Measurements from ENCODE around the gene KCNAB1. TPM values are rescaled to one million over a fixed set of nuclear protein-coding genes. Genes with fewer than 3 reads are reported as not detected.
A peak's percentile ranks its signal among the peaks of the same experiment; 100 is the strongest.

The KCNAB1 gene
- total RNA-seq, 3 donors from 2014 or later, result 3.9 to 8.3 (median 5.4) TPM

DNA sequence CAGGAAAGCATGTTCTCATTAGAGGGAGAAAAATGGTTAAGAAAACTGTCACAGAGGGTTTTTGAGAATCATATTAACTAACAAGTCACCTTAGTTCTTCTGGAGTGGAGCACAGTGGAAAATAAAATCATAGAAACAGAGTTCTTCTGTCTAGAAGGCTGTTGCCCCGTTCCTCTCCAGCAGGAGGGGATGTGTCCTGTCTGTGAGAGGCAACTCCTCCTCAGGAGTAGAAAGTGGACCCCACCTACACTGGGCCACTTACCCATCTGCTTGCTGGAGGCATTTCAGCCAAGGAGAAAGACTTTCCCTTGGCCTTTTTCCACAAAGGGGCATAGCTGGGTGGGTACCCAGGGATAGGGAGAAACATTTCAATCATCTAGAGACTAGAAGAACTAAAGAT lies 327.9 kb downstream of the KCNAB1 start:
- Histone ChIP-seq H3K27ac (no peak overlapping the region), H3K4me3 (no peak overlapping the region), H3K9me3 (no peaks in the 10 kb centered on the region), H3K4me1 (no peaks in the 10 kb centered on the region), H3K27me3 (no peaks in the 10 kb centered on the region), H3K36me3 (no peaks in the 10 kb centered on the region)
- TF ChIP-seq, protein P1, sequence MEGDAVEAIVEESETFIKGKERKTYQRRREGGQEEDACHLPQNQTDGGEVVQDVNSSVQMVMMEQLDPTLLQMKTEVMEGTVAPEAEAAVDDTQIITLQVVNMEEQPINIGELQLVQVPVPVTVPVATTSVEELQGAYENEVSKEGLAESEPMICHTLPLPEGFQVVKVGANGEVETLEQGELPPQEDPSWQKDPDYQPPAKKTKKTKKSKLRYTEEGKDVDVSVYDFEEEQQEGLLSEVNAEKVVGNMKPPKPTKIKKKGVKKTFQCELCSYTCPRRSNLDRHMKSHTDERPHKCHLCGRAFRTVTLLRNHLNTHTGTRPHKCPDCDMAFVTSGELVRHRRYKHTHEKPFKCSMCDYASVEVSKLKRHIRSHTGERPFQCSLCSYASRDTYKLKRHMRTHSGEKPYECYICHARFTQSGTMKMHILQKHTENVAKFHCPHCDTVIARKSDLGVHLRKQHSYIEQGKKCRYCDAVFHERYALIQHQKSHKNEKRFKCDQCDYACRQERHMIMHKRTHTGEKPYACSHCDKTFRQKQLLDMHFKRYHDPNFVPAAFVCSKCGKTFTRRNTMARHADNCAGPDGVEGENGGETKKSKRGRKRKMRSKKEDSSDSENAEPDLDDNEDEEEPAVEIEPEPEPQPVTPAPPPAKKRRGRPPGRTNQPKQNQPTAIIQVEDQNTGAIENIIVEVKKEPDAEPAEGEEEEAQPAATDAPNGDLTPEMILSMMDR (IDR thresholded peaks at IDR 0.05), result no peak
- TF ChIP-seq POLR2AphosphoS5 (IDR thresholded peaks at IDR 0.05) (no peak), POLR2A (IDR thresholded peaks at IDR 0.05) (no peak)
- DNase-seq (ENCODE audit: low spot score in 2 of 2), result no peak
- intact Hi-C loops (cut with DNase I; ENCODE audit: low total_unique reads), result no loop called here

DNA sequence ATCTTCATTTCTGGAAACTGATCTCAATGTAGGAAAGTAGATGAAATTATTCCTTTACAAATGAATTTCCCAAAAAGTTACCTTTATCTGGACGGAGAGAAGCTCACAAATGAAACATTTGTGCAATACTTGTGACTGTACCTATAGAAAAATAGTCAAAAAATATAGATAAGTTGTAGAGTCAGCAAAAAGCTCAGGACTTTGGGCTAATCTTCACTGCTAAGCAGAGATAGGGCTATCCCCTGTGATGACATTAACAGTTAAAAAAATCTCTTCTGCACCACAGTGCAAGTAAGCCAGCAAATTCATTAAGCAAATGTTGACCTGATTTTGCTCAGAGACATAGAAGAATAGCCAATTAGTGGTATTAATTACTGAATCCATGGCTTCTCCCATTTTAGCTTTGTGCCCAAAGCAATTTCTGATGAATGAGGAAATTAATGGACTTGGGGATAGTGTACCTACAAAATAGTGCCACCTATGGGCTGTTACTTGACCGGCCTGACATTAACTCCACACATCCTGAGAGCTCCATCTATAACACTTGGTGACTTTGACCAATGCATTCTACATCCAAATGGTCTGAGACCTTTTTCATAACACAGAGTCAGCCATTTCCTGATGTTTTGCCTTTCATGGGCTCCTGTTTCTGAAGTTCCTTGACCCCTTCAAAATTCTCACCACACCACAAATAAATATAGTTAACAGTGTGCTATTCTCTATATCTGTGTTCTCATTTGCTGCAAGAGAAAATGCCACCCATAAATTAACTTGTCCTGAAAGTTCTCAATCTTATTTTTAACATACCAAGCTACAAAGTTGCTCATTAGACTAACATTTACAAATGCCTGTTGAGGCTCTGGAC lies 329.6 kb downstream of the KCNAB1 start:
- Histone ChIP-seq H3K27ac (no peak overlapping the region), H3K36me3 (no peaks in the 10 kb centered on the region), H3K4me3 (no peak overlapping the region), H3K9me3 (no peaks in the 10 kb centered on the region), H3K4me1 (no peaks in the 10 kb centered on the region), H3K27me3 (no peaks in the 10 kb centered on the region)
- intact Hi-C loops (cut with DNase I; ENCODE audit: low total_unique reads), result no loop called here
- TF ChIP-seq, protein P1 (IDR thresholded peaks at IDR 0.05), result peak in 2 of 3 donors; percentile 27 to 33
- no peak for TF ChIP-seq POLR2AphosphoS5 (IDR thresholded peaks at IDR 0.05)
- DNase-seq (ENCODE audit: low spot score in 2 of 2), result no peak

DNA sequence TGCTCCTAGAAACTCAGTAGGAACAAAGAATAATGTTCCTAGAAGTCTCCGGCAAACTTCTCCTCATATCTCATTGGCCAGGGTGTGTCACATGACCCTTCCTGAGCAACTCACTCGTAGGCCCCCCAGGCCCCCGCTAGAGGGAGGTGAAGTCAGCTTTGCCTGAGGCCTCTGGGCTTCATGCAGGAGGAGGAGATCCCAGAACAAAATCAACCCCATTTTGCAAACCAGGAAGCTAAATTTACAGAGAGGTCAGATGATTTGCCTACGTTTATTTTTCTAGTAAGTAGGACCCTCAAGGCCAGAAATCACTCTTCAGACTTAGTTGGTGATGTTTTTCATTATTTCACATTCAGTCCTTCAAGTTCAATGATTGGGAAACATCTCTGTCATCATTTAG lies 335.5 kb downstream of the KCNAB1 start:
- H3K4me3 ChIP-seq, result no peak overlapping the region
- intact Hi-C loops (cut with DNase I; ENCODE audit: low total_unique reads), result no loop called here
- H3K27me3 ChIP-seq, result no peaks in the 10 kb centered on the region
- H3K9me3 ChIP-seq, result no peaks in the 10 kb centered on the region
- no peaks in the 10 kb centered on the region for H3K36me3 ChIP-seq
- H3K27ac ChIP-seq, result peak overlapping the region; percentile 32 to 74
- H3K4me1 ChIP-seq, result no peaks in the 10 kb centered on the region
- TF ChIP-seq, protein P1 (IDR thresholded peaks at IDR 0.05), result no peak
- no peak for TF ChIP-seq POLR2A (IDR thresholded peaks at IDR 0.05)
- TF ChIP-seq POLR2AphosphoS5 (IDR thresholded peaks at IDR 0.05), result no peak
- DNase-seq (ENCODE audit: low spot score in 2 of 2), result no peak

DNA sequence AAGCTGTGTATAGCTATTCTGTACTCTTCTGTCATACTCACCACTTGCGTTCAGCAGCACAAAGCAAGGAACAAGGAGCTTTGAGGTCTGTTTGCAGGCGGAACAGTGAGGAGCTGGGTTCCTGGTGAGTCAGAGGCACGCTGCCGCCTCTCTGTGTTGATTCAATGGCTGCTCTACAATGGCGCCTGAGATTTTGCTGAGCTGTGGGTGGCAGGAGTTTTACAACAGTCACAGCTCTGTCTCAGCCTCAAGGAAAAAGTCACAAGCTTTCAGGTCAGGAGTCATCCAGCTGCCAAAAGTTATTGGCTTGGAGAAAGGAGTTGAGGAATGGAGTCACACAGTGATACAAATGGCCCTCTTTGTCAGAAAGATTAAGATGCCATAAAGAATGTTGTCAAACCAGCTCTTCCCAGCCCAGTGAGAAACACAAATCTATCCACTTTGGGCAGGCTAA lies 336.4 kb downstream of the KCNAB1 start:
- Histone ChIP-seq H3K27ac (peak overlapping the region; percentile 39 to 74), H3K36me3 (no peaks in the 10 kb centered on the region), H3K9me3 (no peaks in the 10 kb centered on the region), H3K4me1 (no peaks in the 10 kb centered on the region), H3K4me3 (no peak overlapping the region), H3K27me3 (no peaks in the 10 kb centered on the region)
- intact Hi-C loops (cut with DNase I; ENCODE audit: low total_unique reads), result no loop called here
- TF ChIP-seq POLR2AphosphoS5 (IDR thresholded peaks at IDR 0.05) (peak in 1 of 3 donors; percentile 57), POLR2A (IDR thresholded peaks at IDR 0.05) (no peak)
- TF ChIP-seq, protein P1 (IDR thresholded peaks at IDR 0.05), result no peak
- peak in 1 of 2 donors; percentile 67 for DNase-seq (ENCODE audit: low spot score in 2 of 2)

DNA sequence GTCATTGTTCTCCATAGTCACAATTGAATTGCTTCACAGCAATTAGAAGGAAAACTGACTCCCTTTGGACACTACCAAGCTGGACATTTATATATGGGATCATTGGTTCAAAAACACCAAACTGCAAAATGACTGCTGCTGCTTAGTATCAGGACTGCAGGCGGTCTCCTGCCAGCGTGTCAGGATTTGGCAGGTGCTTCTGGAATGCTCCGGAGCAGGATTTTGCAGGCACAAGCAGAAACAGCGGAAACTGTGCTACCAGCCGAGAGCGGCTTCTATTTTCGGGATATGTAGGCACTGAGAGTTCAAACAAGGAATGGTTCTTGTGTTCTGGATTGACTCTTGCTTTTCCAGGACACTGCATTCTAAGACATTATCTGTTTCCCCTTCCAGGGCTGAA lies 339.1 kb downstream of the KCNAB1 start:
- Histone ChIP-seq H3K4me3 (no peak overlapping the region), H3K36me3 (no peaks in the 10 kb centered on the region), H3K27ac (peak overlapping the region; percentile 48 to 74), H3K27me3 (no peaks in the 10 kb centered on the region), H3K4me1 (no peaks in the 10 kb centered on the region), H3K9me3 (no peaks in the 10 kb centered on the region)
- intact Hi-C loops (cut with DNase I; ENCODE audit: low total_unique reads), result no loop called here
- DNase-seq (ENCODE audit: low spot score in 2 of 2), result peak in 1 of 2 donors; percentile 73
- TF ChIP-seq POLR2AphosphoS5 (IDR thresholded peaks at IDR 0.05) (no peak), POLR2A (IDR thresholded peaks at IDR 0.05) (no peak)
- TF ChIP-seq, protein P1 (IDR thresholded peaks at IDR 0.05), result no peak

All from breast epithelium (tissue), 4 donors.